H1 (cell line): ENCODE measurements around the gene DDX56. TPM values are rescaled to one million over a fixed set of nuclear protein-coding genes. Genes with fewer than 3 reads are reported as not detected.

ENCODE experiments used
- CTCF ChIA-PET: fragments of 300-600 bp; sonication (Branson Sonifier 250); formaldehyde crosslinking; loops from one replicate; lab custom pipeline; 2021; ENCODE audit not compliant: partially characterized antibody; lab: Charles Lee
- POLR2A ChIA-PET: fragments of 300-600 bp; sonication (Branson Sonifier 250); formaldehyde crosslinking; loops from one replicate; lab custom pipeline; 2021; ENCODE audit warnings: inconsistent platforms; ENCODE audit not compliant: partially characterized antibody; lab: Charles Lee
- DNase-seq, 2 experiments: peaks; one replicate each; pipeline versions ENCODE4 v3.0.0 to v3.0.0-alpha.2; 2010 to 2022; ENCODE audit warnings: low spot score in 2 of 2, low read depth in 1 of 2, mixed read lengths in 1 of 2
- FAIRE-seq: peaks from 2 replicates; lab custom pipeline; 2011; peaks lifted over from hg19 to GRCh38; lab: Jason Lieb, UNC
- H2AFZ ChIP-seq: 2 replicates; pipeline ENCODE4 v1.8.1; 2012; ENCODE audit warnings: low read length, inconsistent platforms
- H2AK5ac ChIP-seq: 2 replicates; pipeline ENCODE4 v1.6.1; 2013; ENCODE audit warnings: low read depth, low read length
- H2BK120ac ChIP-seq: replicated peaks from 2 replicates; pipeline ENCODE3; 2013; ENCODE audit warnings: low read depth, low read length, inconsistent platforms
- H2BK12ac ChIP-seq: 2 replicates; pipeline ENCODE4 v1.6.1; 2013; ENCODE audit warnings: low read depth, low read length
- H2BK15ac ChIP-seq: 2 replicates; pipeline ENCODE4 v1.6.1; 2013; ENCODE audit warnings: low read length
- H2BK20ac ChIP-seq: 2 replicates; pipeline ENCODE4 v1.6.1; 2013; ENCODE audit warnings: low read length
- H2BK5ac ChIP-seq: 2 replicates; pipeline ENCODE4 v1.6.1; 2013; ENCODE audit warnings: low read depth, low read length
- H3K14ac ChIP-seq: 2 replicates; pipeline ENCODE4 v1.6.1; 2013; ENCODE audit warnings: inconsistent platforms; ENCODE audit not compliant: insufficient read length
- H3K18ac ChIP-seq: 2 replicates; pipeline ENCODE4 v1.6.1; 2013; ENCODE audit warnings: low read length; ENCODE audit errors: extremely low read depth
- H3K23ac ChIP-seq: 2 replicates; pipeline ENCODE4 v1.6.1; 2013; ENCODE audit warnings: inconsistent platforms; ENCODE audit not compliant: insufficient read length
- H3K23me2 ChIP-seq: 2 replicates; pipeline ENCODE4 v1.6.1; 2013; ENCODE audit warnings: low read depth, low read length
- H3K27ac ChIP-seq: 2 replicates; pipeline ENCODE4 v1.6.1; 2011; ENCODE audit warnings: low read depth, low read length, inconsistent platforms
- H3K27me3 ChIP-seq, 4 experiments: replicated peaks in 1 of 4; 1 replicate in 1 of 4; 2 replicates in 3 of 4; pipeline versions ENCODE4 v1.6.1 to v1.8.1; 2011 to 2013; ENCODE audit warnings: low read length in 3 of 4, mild to moderate bottlenecking in 3 of 4, inconsistent platforms in 2 of 4, mixed read lengths in 2 of 4, moderate library complexity in 1 of 4; ENCODE audit not compliant: control insufficient read depth in 3 of 4, insufficient read depth in 3 of 4; ENCODE audit errors: extremely low read depth in 1 of 4
- H3K36me3 ChIP-seq, 4 experiments: 2 replicates each; pipeline versions ENCODE4 v1.6.1 to v1.8.1; 2011 to 2013; ENCODE audit warnings: mild to moderate bottlenecking in 4 of 4, low read length in 3 of 4, moderate library complexity in 2 of 4, control low read depth in 1 of 4, inconsistent platforms in 1 of 4; ENCODE audit not compliant: insufficient read depth in 4 of 4, control insufficient read depth in 2 of 4
- H3K4ac ChIP-seq: replicated peaks from 2 replicates; pipeline ENCODE3; 2013; ENCODE audit warnings: low read length, low read depth, mixed read lengths, inconsistent platforms; ENCODE audit not compliant: insufficient read length
- H3K4me1 ChIP-seq, 4 experiments: replicated peaks in 1 of 4; 1 replicate in 1 of 4; 2 replicates in 3 of 4; pipeline versions ENCODE4 v1.6.1 to v1.8.1; 2011 to 2013; ENCODE audit warnings: low read length in 3 of 4, inconsistent platforms in 2 of 4, mixed read lengths in 1 of 4; ENCODE audit not compliant: insufficient read depth in 4 of 4, control insufficient read depth in 3 of 4
- H3K4me2 ChIP-seq, 2 experiments: 2 replicates each; pipeline versions ENCODE4 v1.6.1 to v1.8.1; 2011 to 2013; ENCODE audit warnings: low read depth in 2 of 2, low read length in 2 of 2, control low read depth in 1 of 2, inconsistent platforms in 1 of 2, mild to moderate bottlenecking in 1 of 2; ENCODE audit not compliant: insufficient read depth in 1 of 2
- H3K4me3 ChIP-seq, 4 experiments: fragments of 200-600, 300-600 bp in 1 of 4; sonication (generic), shearing (Covaris generic), sonication (Bioruptor Twin) in 1 of 4; 2 replicates each; pipeline versions ENCODE4 v1.5.1 to v1.8.1; 2011 to 2016; ENCODE audit warnings: low read length in 4 of 4, low read depth in 3 of 4, control low read depth in 2 of 4, inconsistent platforms in 2 of 4, mild to moderate bottlenecking in 2 of 4, mixed read lengths in 1 of 4, moderate library complexity in 1 of 4; ENCODE audit not compliant: insufficient read depth in 2 of 4; ENCODE audit errors: extremely low read depth in 1 of 4
- H3K56ac ChIP-seq: replicated peaks from 2 replicates; pipeline ENCODE3; 2013; ENCODE audit warnings: low read depth, mild to moderate bottlenecking, mixed read lengths, low read length, inconsistent platforms; ENCODE audit not compliant: insufficient read length
- H3K79me1 ChIP-seq: 2 replicates; pipeline ENCODE4 v1.6.1; 2013; ENCODE audit warnings: low read depth, low read length, control low read depth
- H3K79me2 ChIP-seq, 2 experiments: 2 replicates each; pipeline versions ENCODE4 v1.6.1 to v1.8.1; 2012 to 2013; ENCODE audit warnings: low read length in 2 of 2, mild to moderate bottlenecking in 2 of 2, inconsistent platforms in 1 of 2; ENCODE audit not compliant: insufficient read depth in 2 of 2, control insufficient read depth in 1 of 2
- H3K9ac ChIP-seq, 4 experiments: replicated peaks in 1 of 4; 1 replicate in 1 of 4; 2 replicates in 3 of 4; pipeline versions ENCODE4 v1.6.1 to v1.8.1; 2011 to 2013; ENCODE audit warnings: low read depth in 3 of 4, low read length in 3 of 4, control low read depth in 2 of 4, mild to moderate bottlenecking in 2 of 4, moderate library complexity in 2 of 4, inconsistent platforms in 1 of 4; ENCODE audit errors: extremely low read depth in 1 of 4
- H3K9me3 ChIP-seq, 2 experiments: 2 replicates each; pipeline versions ENCODE4 v1.6.1 to v1.8.1; 2012 to 2013; ENCODE audit warnings: mild to moderate bottlenecking in 2 of 2, moderate library complexity in 2 of 2, control low read depth in 1 of 2, inconsistent platforms in 1 of 2, low read depth in 1 of 2, low read length in 1 of 2, mixed read lengths in 1 of 2; ENCODE audit not compliant: insufficient read depth in 2 of 2
- H4K20me1 ChIP-seq, 2 experiments: replicated peaks in 1 of 2; 2 replicates each; pipeline versions ENCODE3 to v1.8.1; 2011 to 2013; ENCODE audit warnings: inconsistent platforms in 2 of 2, low read length in 2 of 2, mild to moderate bottlenecking in 1 of 2; ENCODE audit not compliant: insufficient read depth in 2 of 2, control insufficient read depth in 1 of 2
- H4K5ac ChIP-seq: 2 replicates; pipeline ENCODE4 v1.6.1; 2013; ENCODE audit warnings: low read length, low read depth, mixed read lengths, inconsistent platforms; ENCODE audit not compliant: insufficient read length
- H4K8ac ChIP-seq: 2 replicates; pipeline ENCODE4 v1.8.0; 2013; ENCODE audit warnings: mild to moderate bottlenecking, moderate library complexity, low read length, inconsistent platforms; ENCODE audit not compliant: insufficient read depth; ENCODE audit errors: extremely low read depth
- H4K91ac ChIP-seq: replicated peaks from 2 replicates; pipeline ENCODE3; 2013; ENCODE audit warnings: low read length, mixed read lengths, inconsistent platforms; ENCODE audit not compliant: insufficient read length
- BCL11A ChIP-seq, 2 experiments: IDR thresholded peaks; one replicate each; pipeline ENCODE4 v1.6.1; 2011; ENCODE audit warnings: low read depth in 2 of 2, low read length in 2 of 2, mild to moderate bottlenecking in 2 of 2
- EP300 ChIP-seq, 2 experiments: IDR thresholded peaks; 1 replicate in 1 of 2; 2 replicates in 1 of 2; pipeline ENCODE4 v1.6.1; 2011 to 2012; ENCODE audit warnings: low read depth in 2 of 2, low read length in 2 of 2, mild to moderate bottlenecking in 2 of 2, borderline replicate concordance in 1 of 2, inconsistent platforms in 1 of 2, moderate library complexity in 1 of 2
- GABPA ChIP-seq: IDR thresholded peaks from 2 replicates; pipeline ENCODE4 v1.6.1; 2011; ENCODE audit warnings: mild to moderate bottlenecking, low read length, moderate library complexity, borderline replicate concordance; ENCODE audit not compliant: insufficient read depth
- JUN ChIP-seq: IDR thresholded peaks from 2 replicates; pipeline ENCODE4 v1.6.1; 2011; ENCODE audit warnings: low read depth, mild to moderate bottlenecking, improper control_type of control experiment, low read length
- MAFK ChIP-seq: IDR thresholded peaks from 2 replicates; pipeline ENCODE4 v1.6.1; 2012; ENCODE audit warnings: low read depth, mild to moderate bottlenecking, improper control_type of control experiment, low read length
- POLR2AphosphoS5 ChIP-seq: IDR thresholded peaks from 2 replicates; pipeline ENCODE4 v1.6.1; 2011; ENCODE audit warnings: low read depth, low read length
- SIN3A ChIP-seq, 2 experiments: IDR thresholded peaks in 1 of 2; conservative IDR thresholded peaks in 1 of 2; 2 replicates each; pipeline ENCODE4 v1.6.1; 2011 to 2012; ENCODE audit warnings: low read length in 2 of 2, improper control_type of control experiment in 1 of 2, low read depth in 1 of 2, mild to moderate bottlenecking in 1 of 2
- TAF1 ChIP-seq: IDR thresholded peaks from 2 replicates; pipeline ENCODE4 v1.6.1; 2011; ENCODE audit warnings: mild to moderate bottlenecking, low read depth, low read length
- YY1 ChIP-seq: IDR thresholded peaks from 2 replicates; pipeline ENCODE4 v1.6.1; 2011; ENCODE audit warnings: low read depth, mild to moderate bottlenecking, low read length
- WGBS, 2 experiments: shearing (Covaris generic) in 1 of 2; methylation state at CpG; one replicate each; pipeline versions ENCODE4 v1.1.6 to v1.1.7; 2013 to 2015; ENCODE audit warnings: low lambda C conversion rate in 2 of 2, mixed read lengths in 2 of 2, inconsistent platforms in 1 of 2, low coverage in 1 of 2, missing lambda C conversion rate in 1 of 2; ENCODE audit not compliant: insufficient replicate concordance in 2 of 2, insufficient coverage in 1 of 2, insufficient read length in 1 of 2; ENCODE audit errors: extremely low coverage in 1 of 2, missing lambda C conversion rate in 1 of 2; 5-methylcytosine and 5-hydroxymethylcytosine counted together
- polyA plus RNA-seq, 7 experiments: library from polyadenylated mRNA; depleted of rRNA in 3 of 7; stranded (reverse) in 5 of 7; unstranded in 2 of 7; fragments of >200 nt in 5 of 7; fragments of 200-250 nt in 2 of 7; gene quantifications; 1 replicate in 5 of 7; 2 replicates in 1 of 7; 4 replicates in 1 of 7; pipeline versions ENCODE4 v1.2.1 to v1.2.3, GENCODE V29; 2011 to 2013; ENCODE audit warnings: missing spikeins in 2 of 7, mixed read lengths in 2 of 7
- total RNA-seq: library from RNA; stranded (reverse); fragmentation: NEBNext Ultra II Directional; extraction: Animal tissue kit (Norgen Biotek cat#: 25700); gene quantifications from 2 replicates; pipeline ENCODE4 v1.2.1, GENCODE V29; 2021
- TF ChIP-seq, protein P1 (sequence below): IDR thresholded peaks from 2 replicates; pipeline ENCODE4 v1.6.1; 2011; ENCODE audit warnings: low read length, improper control_type of control experiment

Gene DDX56
- total and polyA plus RNA-seq, 2 of the 8 experiments (the other 6 are each of a cell fraction or from before 2014, with no cell fraction given) = 56.9 to 81.6 TPM

DNA sequence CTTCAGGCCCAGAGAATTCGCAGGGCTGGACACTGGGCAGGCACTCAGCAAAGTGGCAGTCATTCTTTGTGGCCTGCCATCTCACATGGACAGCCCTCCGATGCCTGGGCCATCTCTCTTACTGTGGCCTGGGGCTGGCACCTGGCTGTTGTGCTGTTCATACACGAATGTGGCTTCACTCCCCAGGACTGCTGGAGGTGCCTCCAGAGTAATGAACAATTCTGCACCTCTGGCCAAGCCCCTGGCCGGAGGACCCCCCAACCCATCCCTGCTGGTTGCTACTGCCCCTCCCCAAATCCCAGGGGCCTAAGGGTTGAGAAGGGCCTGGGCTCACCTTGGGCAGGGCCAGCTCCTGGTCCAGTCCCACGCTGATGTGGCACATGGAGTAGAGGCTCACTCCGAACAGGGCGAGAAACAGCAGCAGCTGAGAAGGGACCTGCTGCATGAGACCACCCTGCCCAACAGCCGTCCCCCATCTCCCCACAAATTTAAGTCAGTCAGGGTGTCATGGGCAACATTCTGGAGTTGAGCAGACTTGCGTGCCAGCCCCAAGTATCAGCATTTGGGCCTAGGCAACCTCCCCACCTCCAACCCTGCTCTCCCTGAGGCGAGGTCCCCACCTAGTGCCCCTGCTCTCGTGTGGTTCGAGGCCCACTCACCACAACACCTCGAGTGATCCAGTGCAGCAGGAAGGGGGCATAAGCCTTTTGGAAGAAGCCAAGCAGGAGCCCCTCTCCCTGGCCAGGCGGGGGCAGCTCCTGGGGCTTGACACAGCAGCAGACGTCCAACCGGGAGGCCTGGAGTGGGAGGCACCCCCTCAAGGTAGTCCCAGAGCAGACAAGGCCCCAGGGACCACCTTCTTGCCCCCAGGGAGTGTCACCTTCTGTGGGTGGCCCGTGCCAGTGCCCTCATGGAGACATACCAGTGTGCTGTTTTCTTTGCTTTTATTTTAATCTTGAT, 42.0 kb downstream of the DDX56 start:
- no peak overlapping the region for H3K9ac ChIP-seq
- no peak overlapping the region for H2AFZ ChIP-seq
- H3K27me3 ChIP-seq = no peaks in the 10 kb centered on the region
- DNase-seq (no peak), FAIRE-seq (no peak)
- H3K4me3 ChIP-seq = no peak overlapping the region
- H4K20me1 ChIP-seq = no peaks in the 10 kb centered on the region
- H3K27ac ChIP-seq = no peak overlapping the region
- no peak overlapping the region for H3K23ac ChIP-seq
- H3K4me1 ChIP-seq = no peaks in the 10 kb centered on the region
- H4K5ac ChIP-seq = no peak overlapping the region
- H3K56ac ChIP-seq = no peak overlapping the region
- no peak overlapping the region; the same call in 1 of the 2 replicates for H2BK5ac ChIP-seq
- H3K4me2 ChIP-seq = no peak overlapping the region
- H2BK12ac ChIP-seq = no peak overlapping the region
- no peaks in the 10 kb centered on the region for H3K79me2 ChIP-seq
- H4K91ac ChIP-seq = no peak overlapping the region
- H2BK20ac ChIP-seq = no peak overlapping the region
- ChIA-PET CTCF (interaction anchor here (0.9 to 1.4 kb wide), 2 partner anchors 34 to 54 kb away, joined by 3 read pairs; no protein-coding TSS in a partner anchor), POLR2A (no interaction called here)
- H3K9me3 ChIP-seq = no peaks in the 10 kb centered on the region
- peak overlapping the region; percentile 79; the same call in 1 of the 2 replicates for H4K8ac ChIP-seq
- H3K36me3 ChIP-seq = no peaks in the 10 kb centered on the region
- H3K23me2 ChIP-seq = no peaks in the 10 kb centered on the region
- no peak overlapping the region for H3K14ac ChIP-seq
- no peak overlapping the region for H2BK15ac ChIP-seq
- no peak overlapping the region for H3K18ac ChIP-seq
- WGBS, 2 experiments = 89% methylated on average over 17 of the region's 17 CpGs; no CpG with 5 or more reads in 1 of the 2 experiments
- H3K4ac ChIP-seq = no peak overlapping the region
- H2AK5ac ChIP-seq = no peak overlapping the region
- no peak overlapping the region for H2BK120ac ChIP-seq
- H3K79me1 ChIP-seq = no peaks in the 10 kb centered on the region
- TF ChIP-seq TAF1 = no peak
- TF ChIP-seq EP300 (IDR thresholded peaks at IDR 0.05; ENCODE audit: borderline replicate concordance in 1 of 2, low read depth in 2 of 2, low read length in 2 of 2) = no peak
- no peak for TF ChIP-seq JUN
- no peak for TF ChIP-seq SIN3A (conservative IDR thresholded peaks at IDR 0.05 in 1 of 2, IDR thresholded peaks at IDR 0.05 in 1 of 2; ENCODE audit: low read depth in 1 of 2, low read length in 2 of 2)
- TF ChIP-seq, protein P1, sequence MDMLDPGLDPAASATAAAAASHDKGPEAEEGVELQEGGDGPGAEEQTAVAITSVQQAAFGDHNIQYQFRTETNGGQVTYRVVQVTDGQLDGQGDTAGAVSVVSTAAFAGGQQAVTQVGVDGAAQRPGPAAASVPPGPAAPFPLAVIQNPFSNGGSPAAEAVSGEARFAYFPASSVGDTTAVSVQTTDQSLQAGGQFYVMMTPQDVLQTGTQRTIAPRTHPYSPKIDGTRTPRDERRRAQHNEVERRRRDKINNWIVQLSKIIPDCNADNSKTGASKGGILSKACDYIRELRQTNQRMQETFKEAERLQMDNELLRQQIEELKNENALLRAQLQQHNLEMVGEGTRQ = no peak
- TF ChIP-seq YY1 = no peak
- no peak for TF ChIP-seq MAFK
- TF ChIP-seq GABPA = no peak
- no peak for TF ChIP-seq POLR2AphosphoS5
- TF ChIP-seq BCL11A (IDR thresholded peaks at IDR 0.05; ENCODE audit: low read depth in 2 of 2, low read length in 2 of 2) = no peak
